Ureter (tissue), 1 donor: ENCODE measurements around the gene REG3G. TPM values are rescaled to one million over a fixed set of nuclear protein-coding genes. Genes with fewer than 3 reads are reported as not detected.
"Not testable (repeated sequence)": the region's sequence is repeated elsewhere in the genome, so short reads cannot be mapped to it uniquely, and the experiment has no call there.

Experiments used
- DNase-seq: peaks from one replicate; pipeline ENCODE4 v3.0.0-alpha.2; 2020; ENCODE audit warnings: low spot score
- total RNA-seq: library from RNA; stranded (reverse); gene quantifications from one replicate; pipeline ENCODE4 v1.2.4, GENCODE V29; 2023
- donor health status: DM: yes; HTN: yes; CAD: no.

Gene REG3G
- total RNA-seq, 1 donor from 2014 or later, result not detected

GRCh38 chr2:79016342-79016741 lies 9.2 kb upstream of the REG3G start:
- no peak for DNase-seq

GRCh38 chr2:79026061-79026460 lies 559 bp downstream of the REG3G start:
- no peak for DNase-seq

GRCh38 chr2:79039944-79040343 lies 14.4 kb downstream of the REG3G start:
- DNase-seq, result no peak

DNA sequence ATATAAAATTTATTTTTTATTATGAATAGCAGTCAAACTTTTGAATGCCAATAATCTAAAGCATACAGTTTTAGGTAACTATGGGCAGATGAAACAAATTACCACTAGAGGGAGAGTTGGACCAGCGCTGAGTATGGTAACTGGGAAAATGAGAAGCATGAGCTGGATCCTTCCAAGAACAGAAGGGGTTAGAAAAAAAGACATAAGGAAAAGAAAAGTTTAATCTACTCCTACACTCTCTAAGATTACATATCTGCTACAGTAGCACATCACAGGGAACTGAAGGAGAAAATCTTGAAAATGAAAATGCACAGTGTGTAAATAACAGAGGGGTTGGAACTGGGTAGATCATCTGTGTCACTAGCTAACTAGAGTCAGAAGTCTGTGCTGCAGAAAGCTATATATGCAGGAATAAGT lies 15.5 kb downstream of the REG3G start:
- DNase-seq, result no peak

GRCh38 chr2:79053486-79053885 lies 28.0 kb downstream of the REG3G start:
- DNase-seq, result not testable (repeated sequence)

DNA sequence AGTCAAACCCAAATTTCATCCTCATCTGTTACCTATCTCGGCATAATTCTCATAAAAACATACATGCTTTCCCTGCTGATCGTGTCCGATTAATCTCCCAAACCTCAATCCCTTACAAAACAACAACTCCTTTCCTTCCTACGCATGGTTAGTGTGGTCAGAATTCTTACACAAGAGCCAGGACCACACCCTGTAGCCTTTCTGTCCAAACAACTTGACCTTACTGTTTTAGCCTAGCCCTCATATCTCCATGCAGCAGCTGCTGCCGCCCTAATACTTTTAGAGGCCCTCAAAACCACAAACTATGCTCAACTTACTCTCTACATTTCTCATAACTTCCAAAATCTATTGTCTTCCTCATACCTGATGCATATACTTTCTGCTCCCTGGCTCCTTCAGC lies 29.3 kb downstream of the REG3G start:
- DNase-seq, result not testable (repeated sequence)

DNA sequence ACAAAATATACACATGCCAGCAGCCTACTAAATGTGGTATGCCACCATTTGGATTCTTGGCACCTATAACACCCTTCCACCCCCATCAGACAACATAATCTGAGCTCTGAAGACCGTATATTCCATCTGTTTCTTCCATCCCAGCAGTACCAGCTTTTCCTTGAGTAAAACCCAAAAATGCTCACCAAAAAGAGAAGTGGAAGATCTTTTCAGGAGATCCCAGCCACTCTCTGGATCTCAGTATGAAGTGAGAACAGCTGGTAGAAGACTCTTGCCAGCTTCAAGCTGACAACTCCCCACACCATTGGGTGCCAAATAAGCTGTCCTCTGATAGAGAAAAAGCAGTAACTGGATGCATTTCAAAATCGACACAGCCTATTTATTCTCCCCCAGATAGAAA lies 39.7 kb downstream of the REG3G start:
- no peak for DNase-seq

GRCh38 chr2:79071078-79071477 lies 45.6 kb downstream of the REG3G start:
- no peak for DNase-seq

Other genes starting within 250 kb of the REG3G start
- gene REG1B, start 62.3 kb downstream of the REG3G start, total RNA-seq, result not detected
- not detected for gene REG1A, start 94.8 kb downstream of the REG3G start, total RNA-seq
- not detected for gene REG3A, start 134.1 kb downstream of the REG3G start, total RNA-seq